ENCODE measurements around the gene AP5B1. TPM values are rescaled to one million over a fixed set of nuclear protein-coding genes. Genes with fewer than 3 reads are reported as not detected.
A peak's percentile ranks its signal among the peaks of the same experiment; 100 is the strongest.
"Not testable (repeated sequence)": the region's sequence is repeated elsewhere in the genome, so short reads cannot be mapped to it uniquely, and the experiment has no call there.

The AP5B1 gene
- total RNA-seq, 2 donors from 2014 or later: 21.7 to 22.4 TPM

- DNase-seq: no peak
- no peak for ATAC-seq
- intact Hi-C loops (cut with DNase I, micrococcal nuclease): loop anchor here in 1 of 2 donors (5.0 kb wide), 1 partner anchor 41 kb away; no protein-coding TSS in a partner anchor
Measured at GRCh38 chr11:65776710-65777141, 4.0 kb downstream of the AP5B1 start.

GRCh38 chr11:65776196-65776595 is 4.6 kb downstream of the AP5B1 start:
- no peak for ATAC-seq
- DNase-seq: no peak
- intact Hi-C loops (cut with DNase I, micrococcal nuclease): loop anchor here in 1 of 2 donors (5.0 kb wide), 1 partner anchor 41 kb away; no protein-coding TSS in a partner anchor

- DNase-seq (no peak), ATAC-seq (no peak)
- intact Hi-C loops (cut with DNase I, micrococcal nuclease): loop anchor here in 1 of 2 donors (5.0 kb wide), 1 partner anchor 43 kb away; no protein-coding TSS in a partner anchor
Measured at GRCh38 chr11:65774525-65775306, 6.1 kb downstream of the AP5B1 start.

- intact Hi-C loops (cut with DNase I, micrococcal nuclease): no loop called here
- DNase-seq (no peak), ATAC-seq (peak; percentile 18)
Measured at GRCh38 chr11:65773784-65774411, 6.9 kb downstream of the AP5B1 start.

- ATAC-seq: peak; percentile 59
- DNase-seq: no peak
- intact Hi-C loops (cut with DNase I, micrococcal nuclease): no loop called here
Measured at GRCh38 chr11:65771589-65772112, 9.1 kb downstream of the AP5B1 start.

GRCh38 chr11:65770951-65771567 is 9.7 kb downstream of the AP5B1 start:
- ATAC-seq (no peak), DNase-seq (no peak)
- intact Hi-C loops (cut with DNase I, micrococcal nuclease): no loop called here

- ATAC-seq; intact Hi-C loops (cut with DNase I, micrococcal nuclease); DNase-seq: not testable (repeated sequence)
Measured at GRCh38 chr11:65767806-65768205, 13.0 kb downstream of the AP5B1 start.

- intact Hi-C loops (cut with DNase I, micrococcal nuclease): no loop called here
- DNase-seq: no peak
- no peak for ATAC-seq
Measured at GRCh38 chr11:65767406-65767805, 13.4 kb downstream of the AP5B1 start.

GRCh38 chr11:65766535-65766934 is 14.2 kb downstream of the AP5B1 start:
- DNase-seq (no peak), ATAC-seq (no peak)
- intact Hi-C loops (cut with DNase I, micrococcal nuclease): no loop called here

- peak; percentile 85 for ATAC-seq
- no peak for DNase-seq
- intact Hi-C loops (cut with DNase I, micrococcal nuclease): no loop called here
Measured at GRCh38 chr11:65764434-65764833, 16.3 kb downstream of the AP5B1 start.

GRCh38 chr11:65762816-65763215 is 18.0 kb downstream of the AP5B1 start:
- DNase-seq; ATAC-seq; intact Hi-C loops (cut with DNase I, micrococcal nuclease): not testable (repeated sequence)

GRCh38 chr11:65762169-65762568 is 18.6 kb downstream of the AP5B1 start:
- DNase-seq; intact Hi-C loops (cut with DNase I, micrococcal nuclease); ATAC-seq: not testable (repeated sequence)

GRCh38 chr11:65745049-65745448 is 35.7 kb downstream of the AP5B1 start:
- intact Hi-C loops (cut with DNase I, micrococcal nuclease): no loop called here
- ATAC-seq: no peak
- no peak for DNase-seq

- no peak for ATAC-seq
- no peak for DNase-seq
- intact Hi-C loops (cut with DNase I, micrococcal nuclease): no loop called here
Measured at GRCh38 chr11:65744699-65745042, 36.1 kb downstream of the AP5B1 start.

- DNase-seq (peak; percentile 55 to 59), ATAC-seq (peak; percentile 95)
- intact Hi-C loops (cut with DNase I, micrococcal nuclease): no loop called here
Measured at GRCh38 chr11:65744026-65744698, 36.6 kb downstream of the AP5B1 start.

- intact Hi-C loops (cut with DNase I, micrococcal nuclease): no loop called here
- DNase-seq (no peak), ATAC-seq (no peak)
Measured at GRCh38 chr11:65743681-65744025, 37.1 kb downstream of the AP5B1 start.

GRCh38 chr11:65742353-65742752 is 38.4 kb downstream of the AP5B1 start:
- intact Hi-C loops (cut with DNase I, micrococcal nuclease): no loop called here
- ATAC-seq: no peak
- no peak for DNase-seq

- intact Hi-C loops (cut with DNase I, micrococcal nuclease): no loop called here
- ATAC-seq (no peak), DNase-seq (no peak)
Measured at GRCh38 chr11:65741185-65741584, 39.6 kb downstream of the AP5B1 start.

- intact Hi-C loops (cut with DNase I, micrococcal nuclease): no loop called here
- peak; percentile 86 for ATAC-seq
- DNase-seq: no peak
Measured at GRCh38 chr11:65739022-65739421, 41.8 kb downstream of the AP5B1 start.

Data from left colon (tissue), 2 donors.